Epithelial cell of esophagus (primary cell): ENCODE measurements around the gene C19orf12.

ENCODE experiments used
- DNase-seq: peaks from one replicate; pipeline ENCODE4 v3.0.0; 2010; ENCODE audit warnings: low read depth
- H3K4me3 ChIP-seq: 2 replicates; pipeline ENCODE4 v1.5.1; 2011; ENCODE audit warnings: mild to moderate bottlenecking, low read length, control low read depth
- CTCF ChIP-seq: IDR thresholded peaks from 2 replicates; pipeline ENCODE4 v1.5.1; 2011; ENCODE audit warnings: low read depth, mild to moderate bottlenecking, low read length, control low read depth, inconsistent platforms; ENCODE audit not compliant: insufficient read depth; ENCODE audit errors: missing control alignments

Gene C19orf12

DNA sequence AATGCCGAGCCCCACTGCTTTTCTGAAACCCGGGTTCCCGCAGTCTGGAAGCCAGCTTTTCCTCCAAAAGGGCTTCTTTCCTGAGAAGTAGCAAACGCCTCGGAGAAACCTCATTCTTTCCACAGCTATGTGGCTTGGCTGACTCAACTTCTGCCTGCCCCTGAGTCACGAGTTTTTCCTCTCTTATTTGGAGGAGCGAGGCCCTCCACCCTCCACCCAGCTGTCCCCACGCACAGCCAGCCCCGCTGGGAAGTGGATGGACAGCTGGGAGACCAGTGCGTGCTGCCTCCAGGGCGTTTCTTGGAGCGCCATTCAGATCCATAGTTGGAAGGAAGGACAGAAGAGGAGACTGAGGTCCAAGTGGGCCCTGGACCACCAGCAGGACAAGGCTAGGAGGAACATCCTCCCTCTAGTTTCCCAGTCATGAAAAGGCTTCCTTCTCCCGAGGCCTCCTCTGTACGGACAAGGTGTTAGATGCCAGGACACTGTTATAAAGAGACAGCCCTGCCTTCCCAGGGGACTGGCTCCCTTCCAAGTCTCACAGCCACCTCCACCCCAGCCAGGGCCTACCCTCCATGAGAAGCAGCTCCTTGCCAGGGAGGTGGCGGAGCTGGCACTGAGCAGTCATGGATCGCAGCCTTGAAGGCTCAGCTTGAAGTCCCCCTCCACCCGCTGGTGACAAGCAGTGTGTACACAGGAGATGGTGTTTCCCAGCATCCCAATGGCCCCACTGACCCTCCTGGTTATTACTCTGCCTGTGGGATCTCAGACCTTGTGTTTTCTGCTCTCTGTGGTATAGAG lies 52.3 kb downstream of the C19orf12 start:
- peak; percentile 81 for DNase-seq
- no peak overlapping the region for H3K4me3 ChIP-seq
- no peak for TF ChIP-seq CTCF

- no peak for TF ChIP-seq CTCF
- no peak for DNase-seq
- no peak overlapping the region for H3K4me3 ChIP-seq
These were observed 52.8 kb downstream of the C19orf12 start for GRCh38 chr19:29662278-29662603.

DNA sequence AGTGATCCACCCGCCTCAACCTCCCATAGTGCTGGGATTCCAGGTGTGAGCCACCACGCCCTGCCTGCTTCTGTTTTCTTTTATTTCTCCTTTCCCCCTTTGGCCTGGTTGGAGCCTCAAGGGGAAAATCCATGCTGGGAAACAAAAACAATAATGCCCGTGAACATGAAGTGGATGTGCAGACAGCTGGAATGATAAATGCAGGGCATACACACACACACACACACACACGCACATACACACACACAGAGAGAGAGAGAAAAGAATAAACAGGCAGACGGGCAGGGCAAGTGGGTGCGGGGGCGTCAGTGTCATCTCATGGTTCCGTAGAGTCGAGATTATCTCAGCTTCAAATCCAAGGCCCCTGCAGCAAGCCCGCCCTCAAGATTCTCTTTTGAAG lies 54.2 kb downstream of the C19orf12 start:
- TF ChIP-seq CTCF, result no peak
- H3K4me3 ChIP-seq, result no peak overlapping the region
- DNase-seq, result no peak

- H3K4me3 ChIP-seq, result no peak overlapping the region
- no peak for DNase-seq
- TF ChIP-seq CTCF, result no peak
These were observed 56.7 kb downstream of the C19orf12 start for GRCh38 chr19:29658221-29658991.

DNA sequence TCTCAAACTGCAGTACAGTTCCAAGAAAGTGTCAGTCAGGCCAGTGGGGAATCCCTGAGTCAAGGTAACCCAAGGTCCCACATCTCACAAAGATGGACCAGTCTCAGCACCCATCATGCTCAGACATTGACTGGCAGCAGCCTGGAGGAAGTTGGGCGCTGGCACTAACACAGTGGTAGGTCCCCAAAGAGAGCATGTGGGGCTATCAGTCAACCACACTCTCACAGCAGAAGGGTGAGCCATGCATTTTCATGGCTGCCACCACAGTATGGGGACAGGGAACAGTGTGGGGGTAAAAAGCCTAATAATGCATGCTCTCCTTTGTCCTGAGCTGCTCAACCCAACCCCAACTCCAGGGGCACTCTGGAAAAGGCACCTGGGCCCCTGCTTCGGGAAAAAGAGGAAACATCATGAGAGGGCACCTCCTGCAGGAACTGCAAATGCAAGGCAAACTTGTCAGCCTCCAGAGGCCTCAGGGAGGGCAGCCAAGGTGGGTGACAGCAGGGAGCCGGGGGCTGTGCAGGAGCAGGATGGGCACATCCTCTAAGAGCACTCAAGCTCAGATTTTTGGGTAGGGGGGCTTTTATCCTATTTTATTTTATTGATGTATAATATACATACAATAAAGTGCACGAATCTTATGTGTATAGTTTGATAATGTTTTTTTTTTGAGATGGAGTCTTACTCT lies 59.3 kb downstream of the C19orf12 start:
- no peak for DNase-seq
- no peak for TF ChIP-seq CTCF
- no peak overlapping the region for H3K4me3 ChIP-seq

GRCh38 chr19:29653398-29653797 lies 61.7 kb downstream of the C19orf12 start:
- H3K4me3 ChIP-seq, result no peak overlapping the region
- no peak for DNase-seq
- no peak for TF ChIP-seq CTCF
